ENCODE results near the gene FAM111A.

DNA sequence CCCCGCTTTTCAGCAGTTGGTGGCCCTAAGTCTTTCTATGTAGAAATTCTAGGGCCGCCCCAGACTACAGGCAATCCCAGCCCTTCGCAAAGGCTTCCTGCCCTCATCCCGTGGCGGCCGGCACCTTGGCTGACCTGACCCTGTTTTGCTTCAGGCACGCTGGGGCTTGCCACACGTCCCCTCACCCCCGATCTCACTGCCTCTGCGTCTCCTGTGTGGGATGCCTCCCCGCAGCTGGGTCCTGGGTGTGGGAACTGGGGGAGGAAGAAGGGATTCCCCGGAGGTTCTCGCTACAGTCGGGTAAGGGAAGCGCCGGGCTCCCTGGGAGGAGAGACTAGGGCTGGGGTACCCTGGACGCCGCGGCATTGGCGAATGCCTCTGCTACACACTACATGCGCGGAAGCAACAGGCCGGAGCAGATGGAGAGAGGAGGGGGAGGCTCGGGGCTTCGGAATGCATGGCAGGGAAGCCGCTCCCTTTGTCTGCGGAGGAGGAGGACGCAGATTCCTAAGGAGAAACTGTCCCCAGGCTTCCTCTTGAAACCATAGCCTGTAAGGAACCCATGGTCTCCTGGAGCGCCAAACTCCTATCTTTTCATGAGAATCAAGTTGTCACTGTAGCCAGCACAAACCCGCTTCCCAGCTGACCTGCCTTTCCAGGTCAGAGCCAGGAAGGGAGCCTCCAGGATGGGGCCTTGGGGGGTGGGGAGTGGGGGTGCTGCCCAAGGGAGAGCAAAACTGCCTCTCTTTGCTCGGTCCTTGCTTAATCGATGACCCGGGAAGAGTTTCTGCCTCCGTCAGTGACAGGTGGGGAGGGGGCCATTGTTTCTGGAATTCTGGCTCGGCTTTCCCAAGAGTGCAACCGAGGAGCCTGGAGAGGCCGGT, 30.7 kb downstream of the FAM111A start:
- TF ChIP-seq, protein P1, sequence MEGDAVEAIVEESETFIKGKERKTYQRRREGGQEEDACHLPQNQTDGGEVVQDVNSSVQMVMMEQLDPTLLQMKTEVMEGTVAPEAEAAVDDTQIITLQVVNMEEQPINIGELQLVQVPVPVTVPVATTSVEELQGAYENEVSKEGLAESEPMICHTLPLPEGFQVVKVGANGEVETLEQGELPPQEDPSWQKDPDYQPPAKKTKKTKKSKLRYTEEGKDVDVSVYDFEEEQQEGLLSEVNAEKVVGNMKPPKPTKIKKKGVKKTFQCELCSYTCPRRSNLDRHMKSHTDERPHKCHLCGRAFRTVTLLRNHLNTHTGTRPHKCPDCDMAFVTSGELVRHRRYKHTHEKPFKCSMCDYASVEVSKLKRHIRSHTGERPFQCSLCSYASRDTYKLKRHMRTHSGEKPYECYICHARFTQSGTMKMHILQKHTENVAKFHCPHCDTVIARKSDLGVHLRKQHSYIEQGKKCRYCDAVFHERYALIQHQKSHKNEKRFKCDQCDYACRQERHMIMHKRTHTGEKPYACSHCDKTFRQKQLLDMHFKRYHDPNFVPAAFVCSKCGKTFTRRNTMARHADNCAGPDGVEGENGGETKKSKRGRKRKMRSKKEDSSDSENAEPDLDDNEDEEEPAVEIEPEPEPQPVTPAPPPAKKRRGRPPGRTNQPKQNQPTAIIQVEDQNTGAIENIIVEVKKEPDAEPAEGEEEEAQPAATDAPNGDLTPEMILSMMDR (IDR thresholded peaks at IDR 0.05): no peak
- TF ChIP-seq POLR2A (IDR thresholded peaks at IDR 0.05): no peak

Measured in adrenal gland (tissue), 5 donors.